ENCODE results near the gene NPRL2. TPM values are rescaled to one million over a fixed set of nuclear protein-coding genes. Genes with fewer than 3 reads are reported as not detected.

Gene NPRL2
- total and polyA plus RNA-seq, 2 of the 13 experiments (the other 11 are each of a cell fraction or from before 2014, with no cell fraction given) = 30.6 to 51.4 TPM

GRCh38 chr3:50337175-50337861, 13.3 kb downstream of the NPRL2 start (continued):
- TF ChIP-seq, protein P1, sequence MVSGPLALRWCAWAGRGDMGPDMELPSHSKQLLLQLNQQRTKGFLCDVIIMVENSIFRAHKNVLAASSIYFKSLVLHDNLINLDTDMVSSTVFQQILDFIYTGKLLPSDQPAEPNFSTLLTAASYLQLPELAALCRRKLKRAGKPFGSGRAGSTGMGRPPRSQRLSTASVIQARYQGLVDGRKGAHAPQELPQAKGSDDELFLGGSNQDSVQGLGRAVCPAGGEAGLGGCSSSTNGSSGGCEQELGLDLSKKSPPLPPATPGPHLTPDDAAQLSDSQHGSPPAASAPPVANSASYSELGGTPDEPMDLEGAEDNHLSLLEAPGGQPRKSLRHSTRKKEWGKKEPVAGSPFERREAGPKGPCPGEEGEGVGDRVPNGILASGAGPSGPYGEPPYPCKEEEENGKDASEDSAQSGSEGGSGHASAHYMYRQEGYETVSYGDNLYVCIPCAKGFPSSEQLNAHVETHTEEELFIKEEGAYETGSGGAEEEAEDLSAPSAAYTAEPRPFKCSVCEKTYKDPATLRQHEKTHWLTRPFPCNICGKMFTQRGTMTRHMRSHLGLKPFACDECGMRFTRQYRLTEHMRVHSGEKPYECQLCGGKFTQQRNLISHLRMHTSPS (CRISPR knock-in tag; IDR thresholded peaks at IDR 0.05; ENCODE audit: low read depth) = peak; percentile 15; the same call in 1 of the 2 replicates
- TF ChIP-seq CHCHD3 (CRISPR knock-in tag; IDR thresholded peaks at IDR 0.05) (0 out of 2 replicates have a peak, but pooled peaks have one; percentile 10), BORCS8-MEF2B (CRISPR knock-in tag; IDR thresholded peaks at IDR 0.05) (peak; percentile 63; the same call in 1 of the 2 replicates), CBFB (CRISPR knock-in tag; IDR thresholded peaks at IDR 0.05) (peak; percentile 84; the same call in 1 of the 2 replicates), PPARG (CRISPR knock-in tag; conservative IDR thresholded peaks at IDR 0.05) (no peak), FOSL1 (CRISPR knock-in tag; IDR thresholded peaks at IDR 0.05; ENCODE audit: borderline replicate concordance) (no peak), ZNF101 (CRISPR knock-in tag; IDR thresholded peaks at IDR 0.05; ENCODE audit: borderline replicate concordance, low read depth) (0 out of 2 replicates have a peak, but pooled peaks have one; percentile 27), SP5 (CRISPR knock-in tag; IDR thresholded peaks at IDR 0.05; ENCODE audit: borderline replicate concordance, low read depth) (peak; percentile 67; the same call in 1 of the 2 replicates), ZBTB14 (CRISPR knock-in tag; IDR thresholded peaks at IDR 0.05) (peak; percentile 91), GTF3A (CRISPR knock-in tag; conservative IDR thresholded peaks at IDR 0.05) (peak; percentile 90; the same call in 1 of the 2 replicates), ZNF160 (CRISPR knock-in tag; IDR thresholded peaks at IDR 0.05) (peak; percentile 83; the same call in 1 of the 2 replicates), ARID3A (IDR thresholded peaks at IDR 0.05; ENCODE audit: low read depth, low read length) (no peak), ZFP82 (CRISPR knock-in tag; IDR thresholded peaks at IDR 0.05; ENCODE audit: borderline replicate concordance) (no peak; the same call in 1 of the 2 replicates)
- TF ChIP-seq, protein P2, sequence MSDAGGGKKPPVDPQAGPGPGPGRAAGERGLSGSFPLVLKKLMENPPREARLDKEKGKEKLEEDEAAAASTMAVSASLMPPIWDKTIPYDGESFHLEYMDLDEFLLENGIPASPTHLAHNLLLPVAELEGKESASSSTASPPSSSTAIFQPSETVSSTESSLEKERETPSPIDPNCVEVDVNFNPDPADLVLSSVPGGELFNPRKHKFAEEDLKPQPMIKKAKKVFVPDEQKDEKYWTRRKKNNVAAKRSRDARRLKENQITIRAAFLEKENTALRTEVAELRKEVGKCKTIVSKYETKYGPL (CRISPR knock-in tag; IDR thresholded peaks at IDR 0.05) = 0 out of 2 replicates have a peak, but pooled peaks have one; percentile 20

Measured in HepG2 (cell line).